Natural killer cell (primary cell): ENCODE data around the gene HOXB5. TPM values are rescaled to one million over a fixed set of nuclear protein-coding genes. Genes with fewer than 3 reads are reported as not detected.

ENCODE experiments used
- ATAC-seq, 3 donors: fragments of 150-1000 bp in 2 of 3; fragments of 200-7000 bp in 1 of 3; cut with Tn5 transposase; 1 replicate in 1 of 3; 2 replicates in 2 of 3; pipeline ENCODE4 v1.10.0; 2021; ENCODE audit warnings: mild to moderate bottlenecking in 2 of 3, moderate library complexity in 2 of 3
- DNase-seq, 2 donors: peaks; one replicate each; pipeline versions ENCODE4 v3.0.0 to v3.0.0-alpha.2; 2013 to 2021; ENCODE audit warnings: mixed read lengths in 1 of 2
- H3K27ac ChIP-seq: one replicate; pipeline ENCODE4 v1.5.1; 2013; ENCODE audit warnings: mild to moderate bottlenecking, low read length
- H3K27me3 ChIP-seq: one replicate; pipeline ENCODE4 v1.6.1; 2013; ENCODE audit warnings: low read length; ENCODE audit not compliant: control insufficient read depth, insufficient read depth
- H3K36me3 ChIP-seq: one replicate; pipeline ENCODE4 v1.6.1; 2013; ENCODE audit warnings: low read length; ENCODE audit not compliant: control insufficient read depth, insufficient read depth
- H3K4me1 ChIP-seq: one replicate; pipeline ENCODE4 v1.6.1; 2013; ENCODE audit warnings: low read length; ENCODE audit not compliant: control insufficient read depth, insufficient read depth
- H3K4me3 ChIP-seq: one replicate; pipeline ENCODE4 v1.5.1; 2013; ENCODE audit warnings: low read length
- H3K9me3 ChIP-seq: one replicate; pipeline ENCODE4 v1.6.1; 2013; ENCODE audit warnings: low read length; ENCODE audit not compliant: control insufficient read depth, insufficient read depth
- H3K27ac Mint-ChIP-seq, 2 donors: one replicate each; pipeline ENCODE4 v1.8.0; 2022; ENCODE audit warnings: mild to moderate bottlenecking in 2 of 2, mixed read lengths in 2 of 2, moderate library complexity in 1 of 2
- H3K27me3 Mint-ChIP-seq, 2 donors: one replicate each; pipeline ENCODE4 v1.8.0; 2022; ENCODE audit warnings: low read depth in 2 of 2, mixed read lengths in 2 of 2
- H3K36me3 Mint-ChIP-seq: one replicate; pipeline ENCODE4 v1.8.0; 2022; ENCODE audit warnings: mixed read lengths
- H3K4me1 Mint-ChIP-seq, 2 donors: one replicate each; pipeline ENCODE4 v1.8.0; 2022; ENCODE audit warnings: mixed read lengths in 2 of 2
- H3K4me3 Mint-ChIP-seq: one replicate; pipeline ENCODE4 v1.8.0; 2022; ENCODE audit warnings: mild to moderate bottlenecking, moderate library complexity, mixed read lengths
- H3K9me3 Mint-ChIP-seq, 2 donors: one replicate each; pipeline ENCODE4 v1.8.0; 2022; ENCODE audit warnings: mixed read lengths in 2 of 2
- CTCF ChIP-seq: fragments of 200-600 bp; IDR thresholded peaks from one replicate; pipeline ENCODE4 v1.8.0; 2022; ENCODE audit warnings: antibody characterized with exemption
- WGBS: methylation state at CpG from one replicate; pipeline ENCODE4 v1.1.7; 2013; ENCODE audit warnings: missing lambda C conversion rate; ENCODE audit not compliant: insufficient coverage; 5-methylcytosine and 5-hydroxymethylcytosine counted together
- intact Hi-C: fragments of 100-400 bp; cut with micrococcal nuclease; formaldehyde crosslinking; loops from one replicate; pipeline ENCODE4 v1.14.2; 2022
- total RNA-seq, 4 donors: library from RNA; stranded (reverse); fragments of 120-200 nt in 1 of 4; gene quantifications; one replicate each; pipeline versions ENCODE4 v1.2.3 to v1.2.4, GENCODE V29; 2013 to 2022

Gene HOXB5
- total RNA-seq, 3 donors from 2014 or later (not counting 1 experiment from before 2014, with no cell fraction given) = not detected

GRCh38 chr17:48606892-48607614 lies 13.5 kb upstream of the HOXB5 start:
- Histone ChIP-seq H3K27me3 (peaks cover 47% of the 10 kb centered on the region), H3K9me3 (no peaks in the 10 kb centered on the region), H3K27ac (no peak overlapping the region), H3K36me3 (no peaks in the 10 kb centered on the region), H3K4me3 (no peak overlapping the region), H3K4me1 (peaks cover 37% of the 10 kb centered on the region)
- DNase-seq (no peak), ATAC-seq (no peak)
- WGBS = 94% methylated on average over 8 of the region's 9 CpGs
- H3K4me3 Mint-ChIP-seq = no peak overlapping the region
- no peaks in the 10 kb centered on the region for H3K9me3 Mint-ChIP-seq
- no peak overlapping the region for H3K27ac Mint-ChIP-seq
- H3K27me3 Mint-ChIP-seq = peaks cover 26 to 52% of the 10 kb centered on the region in 2 donors
- H3K36me3 Mint-ChIP-seq = no peaks in the 10 kb centered on the region
- H3K4me1 Mint-ChIP-seq = peaks cover 13 to 22% of the 10 kb centered on the region in 2 donors
- TF ChIP-seq CTCF = no peak
- intact Hi-C loops = no loop called here

GRCh38 chr17:48605991-48606891 lies 12.7 kb upstream of the HOXB5 start:
- Mint-ChIP-seq H3K4me3 (no peak overlapping the region), H3K27me3 (peaks cover 32 to 58% of the 10 kb centered on the region in 2 donors), H3K4me1 (peaks cover 6 to 14% of the 10 kb centered on the region in 2 donors), H3K9me3 (no peaks in the 10 kb centered on the region), H3K36me3 (no peaks in the 10 kb centered on the region), H3K27ac (no peak overlapping the region)
- Histone ChIP-seq H3K27me3 (peaks cover 52% of the 10 kb centered on the region), H3K4me1 (peaks cover 37% of the 10 kb centered on the region), H3K36me3 (no peaks in the 10 kb centered on the region), H3K27ac (no peak overlapping the region), H3K9me3 (no peaks in the 10 kb centered on the region), H3K4me3 (no peak overlapping the region)
- ATAC-seq (no peak), DNase-seq (no peak)
- intact Hi-C loops = no loop called here
- WGBS = 93% methylated on average over 41 of the region's 41 CpGs
- no peak for TF ChIP-seq CTCF

- H3K36me3 ChIP-seq = no peaks in the 10 kb centered on the region
- no peaks in the 10 kb centered on the region for H3K9me3 ChIP-seq
- peaks cover 54% of the 10 kb centered on the region for H3K27me3 ChIP-seq
- H3K36me3 Mint-ChIP-seq = no peaks in the 10 kb centered on the region
- H3K4me1 Mint-ChIP-seq = peaks cover 0 to 6% of the 10 kb centered on the region in 2 donors
- intact Hi-C loops = no loop called here
- H3K4me3 ChIP-seq = no peak overlapping the region
- H3K4me1 ChIP-seq = peaks cover 31% of the 10 kb centered on the region
- no peaks in the 10 kb centered on the region for H3K9me3 Mint-ChIP-seq
- DNase-seq = no peak
- TF ChIP-seq CTCF = no peak
- H3K27me3 Mint-ChIP-seq = peaks cover 40 to 63% of the 10 kb centered on the region in 2 donors
- no peak for ATAC-seq
- H3K27ac ChIP-seq = no peak overlapping the region
- H3K4me3 Mint-ChIP-seq = no peak overlapping the region
- no peak overlapping the region for H3K27ac Mint-ChIP-seq
- WGBS = 89% methylated on average over 10 of the region's 10 CpGs
Measured at GRCh38 chr17:48605409-48605919, 11.9 kb upstream of the HOXB5 start.
